ENCODE data around the gene DSC2.
"Not testable (repeated sequence)": the region's sequence is repeated elsewhere in the genome, so short reads cannot be mapped to it uniquely, and the experiment has no call there.

Gene DSC2

GRCh38 chr18:31102025-31102684, at the start of gene DSC2:
Gene DSC2 (minus strand): TSS chr18:31102421. CDS start chr18:31101971, 450 bp downstream.
- peak; percentile 78 for DNase-seq

GRCh38 chr18:31149351-31149750, 47.1 kb upstream of the DSC2 start:
- no peak for DNase-seq

- DNase-seq: no peak
Observed at GRCh38 chr18:31148600-31148999, 46.4 kb upstream of the DSC2 start.

GRCh38 chr18:31146809-31147208, 44.6 kb upstream of the DSC2 start:
- no peak for DNase-seq

GRCh38 chr18:31143025-31143424, 40.8 kb upstream of the DSC2 start:
- DNase-seq: no peak

GRCh38 chr18:31138709-31139108, 36.5 kb upstream of the DSC2 start:
- no peak for DNase-seq

GRCh38 chr18:31134988-31135529, 32.8 kb upstream of the DSC2 start:
- no peak for DNase-seq

- no peak for DNase-seq
Observed at GRCh38 chr18:31129398-31130115, 27.3 kb upstream of the DSC2 start.

- no peak for DNase-seq
Observed at GRCh38 chr18:31125878-31126277, 23.7 kb upstream of the DSC2 start.

- not testable (repeated sequence) for DNase-seq
Observed at GRCh38 chr18:31123125-31123524, 20.9 kb upstream of the DSC2 start.

- DNase-seq: no peak
Observed at GRCh38 chr18:31120594-31120993, 18.4 kb upstream of the DSC2 start.

- DNase-seq: no peak
Observed at GRCh38 chr18:31116853-31117595, 14.8 kb upstream of the DSC2 start.

- DNase-seq: no peak
Observed at GRCh38 chr18:31112804-31113203, 10.6 kb upstream of the DSC2 start.

GRCh38 chr18:31105733-31106132, 3.5 kb upstream of the DSC2 start:
- DNase-seq: no peak

GRCh38 chr18:31104444-31104843, 2.2 kb upstream of the DSC2 start:
- DNase-seq: no peak

- no peak for DNase-seq
Observed at GRCh38 chr18:31103423-31103822, 1.2 kb upstream of the DSC2 start.

- DNase-seq: no peak
Observed at GRCh38 chr18:31102941-31103340, 720 bp upstream of the DSC2 start.

- peak; percentile 81 for DNase-seq
Observed at GRCh38 chr18:31101183-31102024, 817 bp downstream of the DSC2 start.

GRCh38 chr18:31100436-31101182, 1.6 kb downstream of the DSC2 start:
- DNase-seq: peak; percentile 81

GRCh38 chr18:31099450-31100230, 2.6 kb downstream of the DSC2 start:
- DNase-seq: no peak

- no peak for DNase-seq
Observed at GRCh38 chr18:31098878-31099277, 3.3 kb downstream of the DSC2 start.
